Duodenal mucosa (tissue), 2 donors: Measurements from ENCODE around the gene ELOVL5.

Experiments
- H3K27ac ChIP-seq: one replicate; pipeline ENCODE4 v1.7.0; 2013; ENCODE audit warnings: low read depth, low read length
- H3K27me3 ChIP-seq, 2 donors: one replicate each; pipeline ENCODE4 v1.7.0; 2013; ENCODE audit warnings: low read length in 2 of 2, control low read depth in 1 of 2; ENCODE audit not compliant: insufficient read depth in 2 of 2, control insufficient read depth in 1 of 2
- H3K36me3 ChIP-seq, 2 donors: one replicate each; pipeline ENCODE4 v1.7.0; 2013; ENCODE audit warnings: low read length in 2 of 2, control low read depth in 1 of 2; ENCODE audit not compliant: insufficient read depth in 2 of 2, control insufficient read depth in 1 of 2
- H3K4me1 ChIP-seq, 2 donors: one replicate each; pipeline ENCODE4 v1.7.0; 2013; ENCODE audit warnings: low read length in 2 of 2, control low read depth in 1 of 2; ENCODE audit not compliant: insufficient read depth in 2 of 2, control insufficient read depth in 1 of 2
- H3K4me3 ChIP-seq, 2 donors: one replicate each; pipeline ENCODE4 v1.7.0; 2013; ENCODE audit warnings: low read length in 2 of 2, low read depth in 1 of 2
- H3K9ac ChIP-seq, 2 donors: one replicate each; pipeline ENCODE4 v1.7.0; 2013; ENCODE audit warnings: low read length in 2 of 2, low read depth in 1 of 2
- H3K9me3 ChIP-seq, 2 donors: one replicate each; pipeline ENCODE4 v1.7.0; 2013; ENCODE audit warnings: low read length in 2 of 2, control low read depth in 1 of 2; ENCODE audit not compliant: control insufficient read depth in 1 of 2

The ELOVL5 gene

GRCh38 chr6:53333439-53334408 lies 15.0 kb downstream of the ELOVL5 start:
- H3K9ac ChIP-seq: no peak overlapping the region
- no peaks in the 10 kb centered on the region for H3K36me3 ChIP-seq
- H3K9me3 ChIP-seq: no peaks in the 10 kb centered on the region
- no peaks in the 10 kb centered on the region for H3K27me3 ChIP-seq
- no peak overlapping the region for H3K27ac ChIP-seq
- no peak overlapping the region for H3K4me3 ChIP-seq
- H3K4me1 ChIP-seq: peaks cover 16 to 23% of the 10 kb centered on the region in 2 donors

GRCh38 chr6:53331678-53332077 lies 17.1 kb downstream of the ELOVL5 start:
- H3K27ac ChIP-seq: no peak overlapping the region
- no peaks in the 10 kb centered on the region for H3K9me3 ChIP-seq
- no peaks in the 10 kb centered on the region for H3K36me3 ChIP-seq
- no peak overlapping the region for H3K9ac ChIP-seq
- H3K4me1 ChIP-seq: peaks cover 10 to 15% of the 10 kb centered on the region in 2 donors
- H3K27me3 ChIP-seq: no peaks in the 10 kb centered on the region
- H3K4me3 ChIP-seq: no peak overlapping the region

- H3K36me3 ChIP-seq: no peaks in the 10 kb centered on the region
- H3K4me1 ChIP-seq: peaks cover 7 to 9% of the 10 kb centered on the region in 2 donors
- no peak overlapping the region for H3K9ac ChIP-seq
- no peaks in the 10 kb centered on the region for H3K9me3 ChIP-seq
- H3K4me3 ChIP-seq: no peak overlapping the region
- H3K27ac ChIP-seq: no peak overlapping the region
- no peaks in the 10 kb centered on the region for H3K27me3 ChIP-seq
These were observed 18.6 kb downstream of the ELOVL5 start for GRCh38 chr6:53330137-53330536.

- no peak overlapping the region for H3K9ac ChIP-seq
- H3K27me3 ChIP-seq: no peaks in the 10 kb centered on the region
- H3K36me3 ChIP-seq: no peaks in the 10 kb centered on the region
- H3K27ac ChIP-seq: no peak overlapping the region
- H3K9me3 ChIP-seq: no peaks in the 10 kb centered on the region
- peaks cover 0 to 9% of the 10 kb centered on the region in 2 donors for H3K4me1 ChIP-seq
- no peak overlapping the region for H3K4me3 ChIP-seq
These were observed 20.4 kb downstream of the ELOVL5 start for GRCh38 chr6:53328375-53328774.

GRCh38 chr6:53327017-53327395 lies 21.7 kb downstream of the ELOVL5 start:
- Histone ChIP-seq H3K9ac (no peak overlapping the region), H3K4me1 (peaks cover 0 to 15% of the 10 kb centered on the region in 2 donors), H3K9me3 (no peaks in the 10 kb centered on the region), H3K4me3 (no peak overlapping the region), H3K27me3 (no peaks in the 10 kb centered on the region), H3K36me3 (no peaks in the 10 kb centered on the region), H3K27ac (no peak overlapping the region)

GRCh38 chr6:53326372-53327016 lies 22.3 kb downstream of the ELOVL5 start:
- Histone ChIP-seq H3K27ac (no peak overlapping the region), H3K4me1 (peaks cover 0 to 15% of the 10 kb centered on the region in 2 donors), H3K9me3 (no peaks in the 10 kb centered on the region), H3K36me3 (no peaks in the 10 kb centered on the region), H3K27me3 (no peaks in the 10 kb centered on the region), H3K4me3 (no peak overlapping the region), H3K9ac (no peak overlapping the region)

- H3K9me3 ChIP-seq: no peaks in the 10 kb centered on the region
- H3K27me3 ChIP-seq: no peaks in the 10 kb centered on the region
- H3K36me3 ChIP-seq: no peaks in the 10 kb centered on the region
- peaks cover 0 to 15% of the 10 kb centered on the region in 2 donors for H3K4me1 ChIP-seq
- no peak overlapping the region for H3K4me3 ChIP-seq
- H3K27ac ChIP-seq: no peak overlapping the region
- no peak overlapping the region for H3K9ac ChIP-seq
These were observed 23.0 kb downstream of the ELOVL5 start for GRCh38 chr6:53325785-53326184.

GRCh38 chr6:53322188-53323029 lies 26.3 kb downstream of the ELOVL5 start:
- H3K4me1 ChIP-seq: peaks cover 0 to 15% of the 10 kb centered on the region in 2 donors
- no peaks in the 10 kb centered on the region for H3K36me3 ChIP-seq
- no peak overlapping the region for H3K9ac ChIP-seq
- no peak overlapping the region for H3K27ac ChIP-seq
- H3K9me3 ChIP-seq: no peaks in the 10 kb centered on the region
- H3K4me3 ChIP-seq: no peak overlapping the region
- H3K27me3 ChIP-seq: no peaks in the 10 kb centered on the region

GRCh38 chr6:53321701-53322100 lies 27.0 kb downstream of the ELOVL5 start:
- no peaks in the 10 kb centered on the region for H3K9me3 ChIP-seq
- no peak overlapping the region for H3K4me3 ChIP-seq
- H3K27me3 ChIP-seq: no peaks in the 10 kb centered on the region
- H3K9ac ChIP-seq: no peak overlapping the region
- no peaks in the 10 kb centered on the region for H3K36me3 ChIP-seq
- H3K27ac ChIP-seq: no peak overlapping the region
- peaks cover 0 to 8% of the 10 kb centered on the region in 2 donors for H3K4me1 ChIP-seq
